Measurements from ENCODE around the gene HMG20A. TPM values are rescaled to one million over a fixed set of nuclear protein-coding genes. Genes with fewer than 3 reads are reported as not detected.

Gene HMG20A
- total and polyA plus RNA-seq, 9 of the 15 experiments (the other 6 are each of a cell fraction or from before 2014, with no cell fraction given) = 25.0 to 68.1 (median 38.9) TPM

GRCh38 chr15:77387365-77388105, 33.2 kb upstream of the HMG20A start:
- Histone ChIP-seq H3K4me2 (ENCODE audit: insufficient read depth, low read length) (no peak overlapping the region), H3K9me3 (replicated peaks; ENCODE audit: control insufficient read depth, insufficient read depth, low read depth, low read length) (no peaks in the 10 kb centered on the region), H3K9me1 (ENCODE audit: control insufficient read depth, insufficient read depth, low read length) (no peaks in the 10 kb centered on the region), H3K27me3 (ENCODE audit: control insufficient read depth in 2 of 2, insufficient read depth in 2 of 2, low read length in 2 of 2) (no peaks in the 10 kb centered on the region), H3K9ac (ENCODE audit: insufficient read depth in 1 of 2, low read depth in 2 of 2, low read length in 2 of 2) (no peak overlapping the region), H4K20me1 (replicated peaks; ENCODE audit: control insufficient read depth, insufficient read depth, low read length) (no peaks in the 10 kb centered on the region; the same call in none of the 2 replicates), H3K79me2 (ENCODE audit: control insufficient read depth, insufficient read depth, low read length) (peaks cover 69% of the 10 kb centered on the region), H3K4me3 (no peak overlapping the region), H3K4me1 (replicated peaks in 1 of 2; ENCODE audit: control insufficient read depth in 2 of 2, insufficient read depth in 2 of 2, low read length in 2 of 2) (0 out of 5 replicates have a peak, but pooled peaks cover 0 to 3% of the 10 kb centered on the region in 2 experiments), H3K36me3 (ENCODE audit: control insufficient read depth, insufficient read depth, low read length) (no peaks in the 10 kb centered on the region), H2AFZ (ENCODE audit: low read depth, low read length) (no peak overlapping the region), H3K27ac (ENCODE audit: extremely low read depth, low read depth, low read length) (no peak overlapping the region)
- 84% methylated on average over 2 of the region's 2 CpGs for WGBS (ENCODE audit: insufficient coverage, low coverage, missing lambda C conversion rate)
- FAIRE-seq (no peak), DNase-seq (ENCODE audit: extremely low read depth in 1 of 4, low spot score in 3 of 4) (no peak), ATAC-seq (no peak)
- in situ Hi-C loops (cut with MboI) = no loop called here
- intact Hi-C loops (cut with micrococcal nuclease) = no loop called here
- BruUV-seq (replicated peaks) = no TSS peak
- CTCF ChIA-PET (ENCODE audit: low intra/inter-chr PET ratio) = no interaction called here
- TF ChIP-seq PCBP2 (IDR thresholded peaks at IDR 0.05; ENCODE audit: low read depth, low read length, poor library complexity, severe bottlenecking) (no peak), MAFF (IDR thresholded peaks at IDR 0.05; ENCODE audit: low read length) (no peak), ZNF347 (CRISPR knock-in tag; IDR thresholded peaks at IDR 0.05; ENCODE audit: low read depth) (no peak), ZNF217 (CRISPR knock-in tag; IDR thresholded peaks at IDR 0.05) (no peak), POLR3A (IDR thresholded peaks at IDR 0.05; ENCODE audit: borderline replicate concordance, extremely low read depth, insufficient read depth, insufficient read length) (no peak), NFXL1 (CRISPR knock-in tag; IDR thresholded peaks at IDR 0.05) (no peak), KDM2B (CRISPR knock-in tag; IDR thresholded peaks at IDR 0.05) (no peak)
- POLR2A ChIA-PET = interaction anchor here (1.5 kb wide), 1 partner anchor 19 kb away, joined by 4 read pairs; no protein-coding TSS in a partner anchor
